Duodenal mucosa (tissue), 2 donors: Measurements from ENCODE around the gene PRKAB2.
A peak's percentile ranks its signal among the peaks of the same experiment; 100 is the strongest.
"Not testable (repeated sequence)": the region's sequence is repeated elsewhere in the genome, so short reads cannot be mapped to it uniquely, and the experiment has no call there.

Experiments used
- H3K27ac ChIP-seq: one replicate; pipeline ENCODE4 v1.7.0; 2013; ENCODE audit warnings: low read depth, low read length
- H3K27me3 ChIP-seq, 2 donors: one replicate each; pipeline ENCODE4 v1.7.0; 2013; ENCODE audit warnings: low read length in 2 of 2, control low read depth in 1 of 2; ENCODE audit not compliant: insufficient read depth in 2 of 2, control insufficient read depth in 1 of 2
- H3K36me3 ChIP-seq, 2 donors: one replicate each; pipeline ENCODE4 v1.7.0; 2013; ENCODE audit warnings: low read length in 2 of 2, control low read depth in 1 of 2; ENCODE audit not compliant: insufficient read depth in 2 of 2, control insufficient read depth in 1 of 2
- H3K4me1 ChIP-seq, 2 donors: one replicate each; pipeline ENCODE4 v1.7.0; 2013; ENCODE audit warnings: low read length in 2 of 2, control low read depth in 1 of 2; ENCODE audit not compliant: insufficient read depth in 2 of 2, control insufficient read depth in 1 of 2
- H3K4me3 ChIP-seq, 2 donors: one replicate each; pipeline ENCODE4 v1.7.0; 2013; ENCODE audit warnings: low read length in 2 of 2, low read depth in 1 of 2
- H3K9ac ChIP-seq, 2 donors: one replicate each; pipeline ENCODE4 v1.7.0; 2013; ENCODE audit warnings: low read length in 2 of 2, low read depth in 1 of 2
- H3K9me3 ChIP-seq, 2 donors: one replicate each; pipeline ENCODE4 v1.7.0; 2013; ENCODE audit warnings: low read length in 2 of 2, control low read depth in 1 of 2; ENCODE audit not compliant: control insufficient read depth in 1 of 2

Gene PRKAB2

DNA sequence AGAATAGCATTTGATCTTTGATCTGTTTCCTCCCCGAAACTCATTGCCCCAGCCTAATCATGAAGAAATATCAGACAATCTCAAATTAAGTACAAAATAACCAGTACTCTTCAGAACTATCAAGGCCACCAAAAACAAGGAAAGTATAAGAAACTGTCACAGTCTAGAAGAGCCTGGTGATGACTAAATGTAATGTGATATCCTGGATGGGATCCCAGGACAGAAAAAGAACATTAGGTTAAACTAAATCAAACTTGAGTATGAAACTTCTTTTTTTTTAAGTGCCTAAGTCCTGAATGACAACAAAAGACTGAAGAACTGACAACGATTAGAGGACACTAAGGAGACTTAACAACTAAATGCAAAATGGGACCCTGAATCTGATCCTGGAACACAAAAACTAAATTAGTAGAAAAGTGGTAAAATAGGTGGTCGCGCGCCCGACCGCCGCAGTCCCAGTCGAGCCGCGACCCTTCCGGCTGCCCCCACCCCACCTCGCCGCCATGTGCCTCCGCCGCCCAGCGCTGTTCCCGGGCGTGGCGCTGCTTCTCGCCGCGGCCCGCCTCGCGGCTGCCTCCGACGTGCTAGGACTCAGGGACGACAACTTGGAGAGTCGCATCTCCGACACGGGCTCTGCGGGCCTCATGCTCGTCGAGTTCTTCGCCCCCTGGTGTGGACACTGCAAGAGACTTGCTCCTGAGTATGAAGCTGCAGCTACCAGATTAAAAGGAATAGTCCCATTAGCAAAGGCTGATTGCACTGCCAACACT, 5.5 kb upstream of the PRKAB2 start:
- no peak overlapping the region for H3K27ac ChIP-seq
- H3K4me3 ChIP-seq: peak overlapping the region in 1 of 2 donors; percentile 37
- H3K27me3 ChIP-seq: no peaks in the 10 kb centered on the region
- no peak overlapping the region for H3K9ac ChIP-seq
- no peaks in the 10 kb centered on the region for H3K9me3 ChIP-seq
- H3K36me3 ChIP-seq: no peaks in the 10 kb centered on the region
- H3K4me1 ChIP-seq: peaks cover 11 to 15% of the 10 kb centered on the region in 2 donors

DNA sequence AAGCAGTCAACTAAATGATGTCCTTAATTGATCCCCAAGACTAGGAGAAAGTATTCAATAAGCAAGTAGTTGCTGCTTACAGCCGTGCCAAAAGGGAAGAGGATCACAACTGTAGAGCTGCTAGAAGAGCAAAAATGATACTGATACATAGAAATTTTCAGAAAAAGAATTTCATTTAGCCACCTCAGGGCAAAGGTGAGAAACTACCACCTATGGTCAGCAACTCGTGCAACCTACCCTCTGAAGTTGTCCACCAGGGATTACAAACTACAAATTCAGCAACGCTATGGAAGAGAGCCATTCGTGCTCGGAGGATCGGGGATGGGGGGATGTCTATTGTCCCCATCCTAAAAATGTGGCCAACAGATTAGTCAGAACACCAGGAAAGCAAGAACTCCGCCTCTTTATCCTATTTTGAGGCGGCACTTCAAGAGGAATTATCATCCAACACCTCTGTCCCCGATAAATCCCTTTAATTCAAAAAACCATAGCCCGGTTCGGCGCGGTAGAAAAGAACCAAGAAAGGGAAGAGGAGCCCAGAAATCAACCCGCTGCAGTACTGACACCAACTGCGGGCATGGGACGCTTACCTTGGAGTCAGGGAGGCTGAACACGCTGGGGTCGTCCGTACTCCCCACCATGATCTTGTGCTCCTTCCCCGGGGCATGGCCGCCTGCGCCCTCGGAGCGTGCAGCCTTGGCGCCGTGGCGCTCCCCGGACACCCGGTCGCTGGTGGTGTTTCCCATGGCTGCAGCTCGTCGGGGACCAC, 687 bp downstream of the PRKAB2 start:
- peak overlapping the region; percentile 83 to 99 for H3K9ac ChIP-seq
- peaks cover 5 to 6% of the 10 kb centered on the region in 2 donors for H3K36me3 ChIP-seq
- no peaks in the 10 kb centered on the region for H3K9me3 ChIP-seq
- H3K4me3 ChIP-seq: peak overlapping the region; percentile 84 to 99
- H3K27me3 ChIP-seq: no peaks in the 10 kb centered on the region
- peak overlapping the region; percentile 93 for H3K27ac ChIP-seq
- H3K4me1 ChIP-seq: peaks cover 35 to 48% of the 10 kb centered on the region in 2 donors

DNA sequence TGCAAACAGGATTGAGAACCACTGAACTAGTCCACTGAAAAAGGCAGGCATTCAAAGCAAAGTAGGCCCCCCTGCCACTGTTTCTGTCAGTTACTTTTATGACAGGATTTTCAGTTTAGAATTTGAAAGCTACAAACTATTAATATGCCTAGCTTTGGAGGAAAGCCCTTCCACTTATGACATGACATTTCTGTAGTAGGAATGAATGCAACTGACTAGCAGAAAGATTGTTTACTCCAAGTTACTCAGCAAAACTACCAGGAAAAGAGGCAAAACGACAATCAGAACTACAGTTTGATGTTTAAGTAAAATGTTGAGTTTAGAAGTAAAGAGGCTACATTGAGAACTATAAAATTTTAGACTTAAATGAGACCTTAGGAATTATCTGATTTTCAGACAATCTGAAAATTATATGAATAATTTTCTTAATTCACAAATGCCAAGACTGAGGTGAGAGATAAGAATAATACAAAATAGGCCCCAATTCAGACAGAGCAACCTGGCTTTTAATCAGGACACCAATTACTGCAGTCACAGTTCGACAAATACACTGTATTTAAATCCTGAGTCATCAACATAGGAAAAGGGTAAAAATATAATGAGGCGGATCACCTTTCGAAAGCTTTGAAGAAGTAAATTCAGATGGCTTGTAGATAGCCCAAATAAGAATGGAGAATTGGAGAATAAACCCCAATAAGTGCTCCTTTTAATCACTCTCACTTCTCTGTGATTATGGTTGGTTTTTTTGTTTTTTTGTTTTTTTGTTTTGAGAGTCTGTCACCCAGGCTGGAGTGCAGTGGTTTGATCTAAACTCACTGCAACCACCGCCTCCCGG, 2.2 kb downstream of the PRKAB2 start:
- Histone ChIP-seq H3K36me3 (peaks cover 14 to 16% of the 10 kb centered on the region in 2 donors), H3K27me3 (no peaks in the 10 kb centered on the region), H3K4me1 (peaks cover 35 to 50% of the 10 kb centered on the region in 2 donors), H3K9me3 (no peaks in the 10 kb centered on the region), H3K27ac (no peak overlapping the region), H3K9ac (peak overlapping the region; percentile 15 to 47), H3K4me3 (peak overlapping the region; percentile 84 to 99)

DNA sequence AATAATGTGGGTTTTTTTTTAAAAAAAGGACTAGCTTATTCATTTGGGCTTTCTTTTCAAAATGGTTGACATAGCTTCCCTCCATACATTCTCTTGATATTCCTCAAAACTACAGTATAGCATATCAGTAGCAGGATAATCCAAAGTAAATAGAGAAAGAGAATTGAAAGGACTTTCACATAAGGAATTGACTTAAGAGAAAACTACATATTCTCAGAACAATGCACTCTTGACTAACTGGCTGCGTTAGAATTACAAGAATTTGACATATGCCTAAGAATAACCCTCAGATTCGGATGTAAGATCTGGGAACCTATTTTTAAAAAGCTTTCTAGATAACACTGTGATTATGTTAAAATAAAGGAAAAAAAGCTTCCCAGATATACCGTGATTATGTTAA, 3.1 kb downstream of the PRKAB2 start:
- Histone ChIP-seq H3K36me3 (peaks cover 14 to 22% of the 10 kb centered on the region in 2 donors), H3K27me3 (no peaks in the 10 kb centered on the region), H3K9ac (peak overlapping the region; percentile 2 to 47), H3K27ac (no peak overlapping the region), H3K4me1 (peaks cover 34 to 44% of the 10 kb centered on the region in 2 donors), H3K9me3 (no peaks in the 10 kb centered on the region), H3K4me3 (peak overlapping the region in 1 of 2 donors; percentile 84)

DNA sequence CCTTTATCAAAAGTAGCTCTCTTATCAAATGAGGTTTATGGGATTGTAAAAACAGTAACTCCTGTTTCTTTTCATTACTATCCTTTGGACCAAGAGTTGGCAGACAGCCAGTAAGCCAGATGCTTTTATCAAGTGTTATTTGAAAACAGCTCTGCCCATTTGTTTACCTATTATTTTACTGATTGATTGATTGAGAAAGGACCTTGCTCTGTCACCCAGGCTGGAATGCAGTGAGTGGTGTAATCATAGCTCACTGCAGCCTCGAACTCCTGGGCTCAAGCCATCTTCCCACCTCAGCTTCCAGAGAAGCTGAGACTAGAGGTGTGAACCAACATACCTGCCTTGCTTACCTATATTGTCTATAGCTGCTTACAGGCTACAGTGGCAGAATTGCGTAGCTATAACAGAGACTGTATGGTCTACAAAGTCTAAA, 3.6 kb downstream of the PRKAB2 start:
- Histone ChIP-seq H3K9ac (no peak overlapping the region), H3K27ac (no peak overlapping the region), H3K4me3 (no peak overlapping the region), H3K36me3 (peaks cover 14 to 22% of the 10 kb centered on the region in 2 donors), H3K4me1 (peaks cover 28 to 39% of the 10 kb centered on the region in 2 donors), H3K27me3 (no peaks in the 10 kb centered on the region), H3K9me3 (no peaks in the 10 kb centered on the region)

DNA sequence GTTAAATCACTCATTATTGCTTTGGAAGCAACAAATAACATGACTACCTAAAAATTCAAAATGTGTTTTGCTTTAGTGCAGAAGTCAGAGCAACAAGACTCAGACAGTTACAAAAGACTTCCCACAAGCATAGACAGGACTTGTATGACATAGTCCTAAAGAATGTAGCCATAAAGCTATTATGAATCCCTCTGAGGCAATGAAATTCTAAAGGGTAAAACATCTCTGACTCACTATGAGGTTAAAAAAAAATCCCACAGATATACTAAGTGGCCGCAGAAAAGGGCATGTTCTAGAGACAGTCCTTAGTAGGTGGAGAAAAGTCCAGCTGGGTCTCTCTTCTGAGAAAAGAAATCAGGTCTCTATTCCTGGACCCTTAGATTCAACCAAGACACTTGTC, 4.9 kb downstream of the PRKAB2 start:
- H3K9ac ChIP-seq: no peak overlapping the region
- H3K36me3 ChIP-seq: peaks cover 14 to 27% of the 10 kb centered on the region in 2 donors
- peaks cover 24 to 34% of the 10 kb centered on the region in 2 donors for H3K4me1 ChIP-seq
- H3K27me3 ChIP-seq: no peaks in the 10 kb centered on the region
- H3K27ac ChIP-seq: no peak overlapping the region
- peak overlapping the region; percentile 1 to 58 for H3K4me3 ChIP-seq
- H3K9me3 ChIP-seq: no peaks in the 10 kb centered on the region

DNA sequence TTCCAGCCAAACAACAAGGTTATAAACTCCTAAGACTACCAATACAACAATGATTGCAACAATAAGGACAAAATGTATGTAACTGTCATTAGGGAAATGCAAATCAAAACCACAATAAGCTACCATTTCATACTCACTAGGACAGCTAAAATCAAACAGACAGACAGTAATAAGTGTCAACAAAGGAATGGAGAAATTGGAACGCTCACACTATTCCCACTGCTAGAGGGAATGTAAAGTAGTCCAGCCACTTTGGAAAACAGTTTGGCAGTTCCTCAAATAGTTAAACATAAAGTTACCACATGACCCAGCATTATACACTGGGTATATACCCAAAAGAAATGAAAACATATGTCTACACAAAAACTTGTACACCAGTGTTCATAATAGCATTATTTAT, 9.3 kb downstream of the PRKAB2 start:
- no peaks in the 10 kb centered on the region for H3K27me3 ChIP-seq
- H3K4me3 ChIP-seq: no peak overlapping the region
- no peak overlapping the region for H3K9ac ChIP-seq
- H3K4me1 ChIP-seq: peaks cover 9 to 16% of the 10 kb centered on the region in 2 donors
- H3K9me3 ChIP-seq: no peaks in the 10 kb centered on the region
- H3K36me3 ChIP-seq: peaks cover 45 to 69% of the 10 kb centered on the region in 2 donors
- H3K27ac ChIP-seq: no peak overlapping the region

DNA sequence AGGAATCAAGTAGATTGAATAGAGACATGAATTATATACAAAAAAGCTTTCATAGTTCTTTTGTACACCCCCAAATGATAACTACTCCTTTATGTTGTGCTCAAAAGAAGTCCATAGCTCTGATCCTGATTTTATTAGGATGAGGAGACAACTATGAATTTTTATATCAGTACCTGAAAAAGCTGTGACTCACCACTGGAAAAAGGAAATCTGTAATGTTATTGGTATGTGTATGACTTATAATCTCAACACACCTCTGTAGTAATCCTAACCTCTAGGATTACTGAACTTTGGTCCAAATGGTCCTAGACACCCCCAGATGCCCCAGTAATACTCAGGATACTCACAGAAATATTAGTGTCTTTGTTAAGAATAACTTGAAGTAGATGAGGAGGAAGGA, 10.2 kb downstream of the PRKAB2 start:
- Histone ChIP-seq H3K27ac (no peak overlapping the region), H3K9ac (no peak overlapping the region), H3K4me3 (no peak overlapping the region), H3K4me1 (peaks cover under 1 to 6% of the 10 kb centered on the region in 2 donors), H3K9me3 (no peaks in the 10 kb centered on the region), H3K36me3 (peaks cover 52 to 76% of the 10 kb centered on the region in 2 donors), H3K27me3 (no peaks in the 10 kb centered on the region)

DNA sequence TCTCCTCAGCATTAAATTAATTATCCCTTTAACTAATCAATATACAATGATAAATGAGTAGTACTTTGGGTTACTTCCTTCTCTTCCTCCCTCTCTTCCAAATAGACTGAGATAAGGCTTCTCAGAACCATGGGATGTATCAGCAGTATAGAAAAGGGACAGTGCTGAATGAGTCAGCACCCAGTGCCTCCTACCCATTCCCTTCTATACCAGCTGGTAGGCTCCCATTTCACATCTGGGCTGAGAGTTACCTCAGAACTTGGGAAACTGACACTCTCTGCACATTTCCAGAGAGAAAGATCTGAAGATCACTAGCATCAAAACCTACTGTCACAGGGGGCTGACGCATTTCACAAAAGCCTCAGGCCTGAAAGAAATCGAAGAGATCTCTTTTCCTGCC, 15.2 kb downstream of the PRKAB2 start:
- H3K4me1 ChIP-seq, H3K27me3 ChIP-seq, H3K9ac ChIP-seq, H3K27ac ChIP-seq, H3K9me3 ChIP-seq, H3K4me3 ChIP-seq: not testable (repeated sequence)
- H3K36me3 ChIP-seq: peaks cover 46 to 68% of the 10 kb centered on the region in 2 donors
